HL-60 (cell line): Measurements from ENCODE around the gene FAM186B.

ENCODE experiments used
- DNase-seq, 2 experiments: peaks; one replicate each; pipeline ENCODE4 v3.0.0-alpha.2; 2010 to 2020; ENCODE audit warnings: low read depth in 1 of 2, low spot score in 1 of 2
- H3K27ac ChIP-seq: fragments of 250-450 bp; sonication (Bioruptor Pico); replicated peaks from 2 replicates; pipeline ENCODE4 v1.5.1; 2020; ENCODE audit warnings: mild to moderate bottlenecking, moderate library complexity
- H3K27me3 ChIP-seq: fragments of 250-450 bp; sonication (Bioruptor Pico); 2 replicates; pipeline ENCODE4 v1.5.1; 2021; ENCODE audit warnings: mild to moderate bottlenecking, moderate library complexity; ENCODE audit not compliant: insufficient read depth, poor library complexity, severe bottlenecking
- H3K4me3 ChIP-seq: replicated peaks from 2 replicates; pipeline ENCODE4 v1.5.1; 2011; ENCODE audit warnings: mild to moderate bottlenecking, control low read depth, low read length; ENCODE audit not compliant: insufficient read depth
- CTCF ChIP-seq: IDR thresholded peaks from one replicate; pipeline ENCODE4 v1.5.1; 2011; ENCODE audit warnings: low read length, control low read depth, inconsistent platforms; ENCODE audit not compliant: insufficient read depth
- GABPA ChIP-seq: IDR thresholded peaks from 2 replicates; pipeline ENCODE4 v1.6.1; 2012; ENCODE audit warnings: low read depth
- POLR2AphosphoS5 ChIP-seq: IDR thresholded peaks from 2 replicates; pipeline ENCODE4 v1.6.1; 2012; ENCODE audit warnings: low read depth
- REST ChIP-seq: IDR thresholded peaks from 2 replicates; pipeline ENCODE4 v1.6.1; 2012; ENCODE audit warnings: low read depth; ENCODE audit not compliant: insufficient replicate concordance
- SPI1 ChIP-seq: IDR thresholded peaks from 2 replicates; pipeline ENCODE4 v1.6.1; 2012; ENCODE audit warnings: low read depth, mild to moderate bottlenecking, borderline replicate concordance

Gene FAM186B

GRCh38 chr12:49649892-49650291 is 44.5 kb upstream of the FAM186B start:
- H3K27ac ChIP-seq: no peak overlapping the region
- no peaks in the 10 kb centered on the region for H3K27me3 ChIP-seq
- no peak overlapping the region for H3K4me3 ChIP-seq
- no peak for TF ChIP-seq GABPA
- no peak for TF ChIP-seq REST
- TF ChIP-seq POLR2AphosphoS5: no peak
- no peak for TF ChIP-seq CTCF
- TF ChIP-seq SPI1: no peak
- DNase-seq: no peak

GRCh38 chr12:49649445-49649844 is 44.0 kb upstream of the FAM186B start:
- Histone ChIP-seq H3K27me3 (no peaks in the 10 kb centered on the region), H3K27ac (no peak overlapping the region), H3K4me3 (no peak overlapping the region)
- TF ChIP-seq SPI1 (no peak), POLR2AphosphoS5 (no peak), CTCF (no peak), GABPA (no peak)
- DNase-seq: no peak

- no peak for TF ChIP-seq SPI1
- Histone ChIP-seq H3K27me3 (no peaks in the 10 kb centered on the region), H3K4me3 (no peak overlapping the region), H3K27ac (no peak overlapping the region)
- DNase-seq: no peak
Measured at GRCh38 chr12:49648712-49649003, 43.2 kb upstream of the FAM186B start.

- DNase-seq: no peak
- H3K27ac ChIP-seq: no peak overlapping the region
- no peak for TF ChIP-seq SPI1
- TF ChIP-seq POLR2AphosphoS5: no peak
- no peak for TF ChIP-seq CTCF
- no peak for TF ChIP-seq GABPA
- no peak overlapping the region for H3K4me3 ChIP-seq
- no peaks in the 10 kb centered on the region for H3K27me3 ChIP-seq
Measured at GRCh38 chr12:49647827-49648711, 42.6 kb upstream of the FAM186B start.

GRCh38 chr12:49646871-49647654 is 41.6 kb upstream of the FAM186B start:
- Histone ChIP-seq H3K27ac (no peak overlapping the region), H3K4me3 (no peak overlapping the region), H3K27me3 (no peaks in the 10 kb centered on the region)
- DNase-seq: no peak
- no peak for TF ChIP-seq CTCF
- no peak for TF ChIP-seq POLR2AphosphoS5
- TF ChIP-seq SPI1: no peak
- TF ChIP-seq REST: no peak
- no peak for TF ChIP-seq GABPA
